Measurements from ENCODE around the gene KAZN.

KAZN gene

DNA sequence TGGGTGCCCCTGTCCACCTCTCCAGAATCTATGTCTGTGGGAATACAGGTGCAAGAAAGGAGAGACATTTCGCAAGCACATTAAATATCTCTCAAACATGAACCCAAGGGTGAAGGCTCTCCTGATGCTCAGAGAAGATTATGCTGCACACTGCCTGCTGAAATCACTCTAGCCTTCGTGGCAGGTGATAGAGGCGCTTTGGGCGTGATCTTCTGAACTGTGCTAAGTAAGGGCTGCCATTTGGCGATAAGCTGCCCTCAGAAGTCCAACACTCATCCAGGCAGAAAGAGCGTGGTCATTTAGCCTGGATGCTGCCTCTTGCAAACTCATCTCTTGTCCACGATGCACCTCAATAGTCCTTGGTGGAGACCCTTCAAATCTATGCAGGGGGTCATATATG is 241.9 kb downstream of the KAZN start:
- DNase-seq: no peak

DNA sequence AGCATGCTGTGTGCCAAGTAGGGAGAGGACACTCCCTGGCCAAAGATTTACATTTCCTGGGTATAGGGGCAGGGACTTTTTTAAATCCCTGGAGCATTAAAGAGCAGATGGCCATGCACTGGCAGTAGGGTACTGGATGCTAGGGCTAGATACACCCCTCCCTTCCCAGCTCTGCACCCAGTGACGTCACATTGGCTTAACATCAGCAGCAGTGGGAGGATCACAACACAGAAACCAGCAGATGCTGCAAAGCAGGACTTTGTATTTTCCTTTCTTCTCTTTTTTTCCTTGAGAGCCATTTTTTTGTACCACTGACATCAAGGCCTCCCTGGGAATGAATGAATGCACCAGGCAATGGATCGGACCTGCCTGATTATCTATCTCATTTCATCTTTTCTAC is 243.0 kb downstream of the KAZN start:
- no peak for DNase-seq

DNA sequence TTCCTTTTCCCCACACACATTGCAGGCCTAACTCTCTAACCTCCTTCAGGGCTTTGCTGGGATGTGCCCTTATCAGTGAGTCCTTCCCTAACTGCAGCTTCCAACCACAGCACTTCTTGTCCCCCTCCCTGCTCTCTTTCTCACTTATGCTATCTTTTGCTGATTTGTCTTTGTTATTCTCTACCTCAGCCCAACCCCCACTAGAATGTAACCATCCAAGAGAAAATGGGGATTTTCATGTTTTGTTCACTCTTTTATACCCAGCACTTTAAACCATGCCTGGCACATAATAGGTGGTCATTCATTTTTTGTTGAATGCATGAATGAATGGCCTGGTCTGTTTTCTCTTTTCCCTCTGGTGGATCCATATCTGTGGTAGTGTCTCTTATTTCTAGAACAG is 243.5 kb downstream of the KAZN start:
- DNase-seq: no peak

DNA sequence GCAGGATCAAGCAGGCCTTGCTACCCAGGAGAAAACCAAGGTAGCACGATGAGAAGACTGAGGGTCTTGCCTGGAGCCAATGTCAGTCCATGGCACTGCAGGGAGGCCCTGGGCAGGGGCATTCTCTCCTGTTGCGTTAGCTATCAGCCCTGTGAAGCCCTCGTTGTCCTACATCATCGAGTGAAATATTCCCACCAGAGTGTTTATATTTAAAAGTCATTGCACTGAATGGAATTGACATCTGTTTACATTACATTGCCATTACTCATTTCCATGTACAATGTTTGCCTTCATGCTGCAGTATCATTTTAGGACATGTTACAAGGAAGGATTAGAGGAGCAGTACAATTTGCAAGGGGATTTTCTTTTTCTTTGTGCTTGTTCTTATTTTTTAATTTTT is 243.9 kb downstream of the KAZN start:
- no peak for DNase-seq

DNA sequence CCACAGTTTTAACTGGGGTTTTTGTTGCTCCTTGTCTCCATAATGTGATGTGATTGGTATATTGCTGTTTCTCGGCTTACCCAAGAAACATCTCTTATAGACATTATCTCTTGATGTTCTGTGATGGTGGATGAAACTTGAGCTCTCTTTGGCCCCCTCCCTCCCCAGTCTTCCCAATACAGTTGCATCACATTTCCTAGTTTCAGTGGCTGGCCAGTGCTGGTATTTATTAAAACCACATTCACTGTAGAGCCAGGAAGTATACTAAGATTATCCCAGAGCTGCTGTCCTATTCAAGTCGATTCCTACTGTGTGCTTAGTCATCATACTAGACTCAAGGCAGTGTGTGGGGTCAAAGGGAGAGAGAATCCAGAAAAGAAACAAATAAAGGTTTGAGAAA is 244.4 kb downstream of the KAZN start:
- no peak for DNase-seq

DNA sequence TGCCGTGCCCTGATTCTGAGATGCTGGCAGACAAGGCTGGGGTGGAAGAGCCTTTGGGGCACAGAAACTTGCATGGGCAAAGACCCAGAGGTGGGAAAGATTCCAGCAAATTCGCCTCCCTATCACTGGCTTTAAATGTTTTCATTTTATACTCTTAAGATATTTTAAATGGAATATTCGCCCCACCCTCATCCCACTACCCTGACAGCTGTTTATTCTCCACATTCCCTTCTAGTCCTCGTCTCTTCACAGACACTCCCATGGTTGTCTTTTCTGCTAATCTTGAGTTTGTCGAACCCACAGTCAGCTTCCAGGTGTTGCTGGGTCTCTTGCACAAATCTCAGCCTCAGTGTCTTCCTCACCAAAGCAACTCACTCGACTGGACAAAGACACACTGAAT is 245.0 kb downstream of the KAZN start:
- no peak for DNase-seq

DNA sequence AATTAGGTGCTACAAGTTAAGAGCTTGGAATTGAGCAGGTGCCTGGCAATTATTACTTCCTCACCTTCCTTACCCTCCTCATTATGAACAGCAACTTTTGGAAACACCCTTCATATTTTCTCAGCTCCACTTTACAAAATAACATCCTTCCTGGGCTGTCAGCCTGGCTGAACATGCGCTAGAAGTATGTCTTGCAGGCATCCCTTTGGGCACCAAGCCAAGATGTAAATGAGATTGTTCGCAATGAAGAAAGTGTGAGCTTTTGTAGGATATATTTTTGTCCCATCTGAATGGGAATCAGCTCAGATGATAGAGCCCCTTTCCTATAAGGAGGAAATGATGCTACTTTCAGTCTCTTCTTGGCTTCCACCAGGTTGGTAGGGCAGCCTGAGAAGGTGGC is 245.9 kb downstream of the KAZN start:
- DNase-seq: no peak

DNA sequence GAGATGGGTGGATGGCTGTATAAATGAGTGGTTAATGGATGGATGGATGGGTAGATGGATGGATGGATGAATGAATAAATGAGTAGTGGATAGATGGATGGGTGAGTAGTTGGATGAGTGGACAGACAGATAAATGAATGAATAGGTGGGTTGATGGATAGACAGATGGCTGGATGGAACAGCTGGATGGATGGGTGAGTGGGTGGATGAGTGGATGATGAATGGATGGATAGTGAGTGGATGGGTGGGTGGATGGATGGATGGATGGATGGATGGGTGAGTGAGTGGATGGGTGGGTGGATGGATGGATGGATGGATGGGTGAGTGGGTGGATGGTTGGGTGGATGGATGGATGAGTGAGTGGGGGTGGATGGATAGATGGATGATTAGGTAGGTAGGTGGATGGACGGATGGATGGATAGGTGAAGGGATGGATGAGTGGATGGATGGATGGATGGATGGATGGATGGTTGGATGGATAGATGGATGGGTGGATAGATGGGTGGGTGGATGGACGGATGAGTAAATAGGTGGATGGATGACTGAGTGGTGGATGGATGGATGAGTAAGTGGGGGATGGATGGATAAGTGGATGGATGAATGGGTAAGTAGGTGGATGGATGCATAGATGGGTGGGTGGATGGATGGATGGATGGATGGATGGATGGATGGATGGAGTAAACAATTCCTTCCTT is 246.6 kb downstream of the KAZN start:
- no peak for DNase-seq

DNA sequence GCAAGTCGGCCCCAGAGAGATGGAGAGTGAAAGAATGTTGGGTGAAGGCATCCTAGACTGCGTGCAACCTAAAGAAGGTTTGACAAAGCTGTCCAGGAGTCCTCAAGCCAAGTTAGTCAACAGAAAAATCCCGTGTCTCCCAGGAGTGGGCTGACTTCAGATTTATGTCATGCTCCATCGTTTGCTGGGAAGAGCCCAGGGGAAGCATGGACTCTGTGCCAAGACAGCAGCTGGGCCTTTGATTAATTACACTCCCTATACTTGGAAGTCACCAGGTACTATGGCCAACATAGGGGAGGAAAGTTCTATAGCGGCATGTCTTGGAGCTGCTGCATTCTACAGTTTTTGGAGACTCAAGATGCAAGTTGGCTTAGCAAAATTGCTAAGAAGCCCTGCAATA is 247.4 kb downstream of the KAZN start:
- no peak for DNase-seq

DNA sequence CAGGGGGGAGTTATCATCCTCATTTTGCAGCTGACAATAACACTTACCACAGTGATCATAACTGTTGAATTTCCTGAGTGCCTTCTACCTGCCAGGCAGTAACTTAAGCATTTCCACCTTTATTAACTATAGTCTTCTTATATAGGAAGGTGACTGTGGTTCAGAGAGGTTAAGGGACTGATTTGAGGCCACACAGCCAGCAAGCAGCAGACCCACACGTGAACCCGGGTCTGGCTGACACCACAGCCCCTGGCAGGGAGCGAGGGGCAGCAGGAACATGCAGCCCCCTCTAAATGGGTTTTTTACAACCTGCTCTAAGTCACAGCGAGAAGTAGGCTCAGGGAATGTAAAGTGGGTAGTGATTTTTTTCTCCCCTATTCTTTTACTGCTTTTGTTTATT is 248.2 kb downstream of the KAZN start:
- no peak for DNase-seq

DNA sequence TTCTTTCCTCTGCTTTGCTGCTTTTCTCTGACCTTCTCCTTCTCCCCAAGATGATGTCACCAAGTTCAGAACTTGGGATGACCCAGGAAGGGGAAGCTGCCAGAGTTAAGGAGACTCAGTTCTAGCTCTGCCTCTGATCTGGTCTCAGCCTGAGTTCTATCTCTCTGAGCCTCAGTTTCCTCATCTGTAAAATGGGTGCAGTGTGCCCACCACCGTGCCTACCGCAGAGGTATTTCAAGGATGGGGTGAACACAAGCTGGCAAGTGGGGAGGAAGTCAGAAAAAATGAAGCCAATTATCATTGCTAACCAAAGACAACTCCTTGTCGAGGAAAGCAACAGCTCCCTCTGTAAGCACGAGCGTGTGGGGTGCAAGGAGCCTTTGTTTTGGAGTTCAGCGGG is 249.7 kb downstream of the KAZN start:
- no peak for DNase-seq

DNA sequence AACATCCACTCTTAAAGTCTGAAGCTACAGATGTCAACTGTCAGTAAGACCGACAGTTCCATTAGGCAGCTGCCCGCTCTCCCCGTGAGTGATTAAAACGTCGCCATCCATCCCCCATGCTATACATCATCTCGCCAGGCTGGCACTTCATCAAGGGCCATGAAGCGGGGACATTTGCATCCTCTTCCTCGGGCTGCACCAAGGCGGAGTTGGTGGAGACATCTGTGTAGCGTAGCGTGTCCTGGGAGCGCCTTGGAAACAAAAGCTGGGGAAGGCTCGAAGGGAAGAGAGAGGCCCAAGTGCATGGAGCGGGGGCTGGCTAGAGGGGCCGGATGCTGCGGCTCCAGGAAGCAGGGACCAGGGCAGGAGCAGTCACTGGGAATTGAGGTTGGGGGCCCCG is 250.1 kb downstream of the KAZN start:
- DNase-seq: no peak

DNA sequence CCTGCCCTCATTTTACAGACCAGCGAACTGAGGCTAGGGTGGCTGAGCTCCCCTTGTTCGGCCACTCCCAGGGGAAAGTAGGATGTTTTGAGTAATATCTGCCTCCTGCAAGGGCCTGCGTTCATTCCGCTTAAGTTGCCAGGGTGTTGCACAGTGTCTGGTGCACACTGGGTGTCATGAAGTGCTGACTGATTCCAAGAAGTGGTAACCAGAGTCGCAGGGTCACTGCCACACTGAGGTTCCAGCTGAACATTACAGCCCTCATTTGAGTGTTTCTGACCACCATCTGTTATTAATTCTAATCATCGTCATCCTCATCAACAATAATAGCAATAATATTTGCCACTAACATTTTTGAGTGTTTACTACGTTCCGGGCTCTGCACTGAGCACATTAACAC is 250.6 kb downstream of the KAZN start:
- DNase-seq: no peak

DNA sequence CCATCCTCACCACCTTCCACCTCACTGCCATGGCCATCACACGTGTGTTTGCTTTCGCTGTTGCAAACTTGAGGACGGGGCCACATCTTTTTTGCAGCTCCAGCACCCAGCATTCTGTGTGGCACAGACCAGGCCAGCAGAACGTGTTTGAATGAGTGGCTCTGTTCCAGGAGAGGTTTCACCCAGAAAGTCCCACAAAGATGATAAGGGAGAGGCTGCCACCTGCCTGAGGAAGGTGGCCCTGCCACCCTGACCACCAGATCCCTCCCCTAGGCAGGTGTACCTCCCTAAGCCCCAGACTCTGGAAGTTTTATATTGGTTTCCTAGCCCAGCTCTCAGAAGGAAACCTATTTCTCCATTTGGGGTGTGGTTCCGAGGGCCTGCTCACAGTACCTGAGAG is 252.1 kb downstream of the KAZN start:
- no peak for DNase-seq

DNA sequence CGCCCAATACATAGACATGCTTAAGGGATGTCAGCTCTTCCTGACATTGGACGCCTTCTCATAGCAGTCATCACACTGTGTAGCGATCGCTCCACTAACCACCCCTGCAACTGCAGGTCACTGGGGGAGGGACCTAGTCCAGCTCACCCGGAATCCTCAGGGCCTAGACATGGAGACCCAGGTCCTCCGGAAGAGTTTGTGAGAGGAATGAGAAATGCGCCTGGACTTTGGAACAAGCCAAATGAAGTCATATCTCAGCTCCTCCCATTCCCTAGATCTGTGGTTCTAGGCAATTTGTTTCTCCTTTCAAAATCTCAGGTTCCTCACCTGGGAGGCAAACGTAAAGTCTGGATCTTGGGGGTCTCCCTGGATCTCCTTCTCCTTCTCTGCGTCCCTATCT is 253.3 kb downstream of the KAZN start:
- DNase-seq: no peak

DNA sequence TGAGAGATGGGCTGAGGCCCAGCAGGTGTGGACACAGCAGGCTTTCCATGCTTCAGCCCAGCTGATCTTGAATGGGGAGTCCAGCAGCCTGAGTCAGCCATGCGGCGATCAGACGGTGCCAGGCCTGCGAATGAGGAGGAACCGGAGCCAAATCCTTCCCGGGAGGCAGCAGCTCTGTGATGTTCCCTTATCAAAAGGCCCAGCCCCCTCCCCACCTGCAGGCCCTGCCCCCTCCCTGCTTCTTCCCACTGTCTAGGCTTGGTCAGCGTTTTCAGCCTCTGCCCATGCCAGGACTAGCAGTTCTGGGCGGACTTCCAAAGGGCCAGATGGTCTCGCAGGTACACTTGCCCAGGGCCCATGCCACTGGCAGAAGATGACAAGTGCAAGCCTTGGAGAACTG is 253.8 kb downstream of the KAZN start:
- no peak for DNase-seq

DNA sequence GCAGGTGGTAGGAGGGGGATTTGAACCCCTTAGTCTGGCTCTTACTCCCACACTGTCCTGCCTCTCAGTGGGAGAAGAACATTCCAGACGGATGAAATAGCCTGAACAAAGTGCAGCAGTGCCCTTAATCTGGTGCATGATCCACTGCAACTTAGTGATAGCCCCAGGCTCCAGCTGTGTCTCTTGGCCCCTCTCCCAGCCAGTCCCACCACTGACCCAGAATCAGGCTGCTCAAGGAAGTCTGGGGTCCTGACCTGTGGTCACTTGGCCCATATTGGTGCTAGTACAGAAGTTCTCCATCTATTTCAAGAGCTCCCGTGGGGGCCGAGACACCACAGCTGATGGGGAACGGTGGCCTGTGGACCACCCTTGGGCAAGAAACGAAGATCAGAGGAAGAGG is 255.0 kb downstream of the KAZN start:
- DNase-seq: no peak

DNA sequence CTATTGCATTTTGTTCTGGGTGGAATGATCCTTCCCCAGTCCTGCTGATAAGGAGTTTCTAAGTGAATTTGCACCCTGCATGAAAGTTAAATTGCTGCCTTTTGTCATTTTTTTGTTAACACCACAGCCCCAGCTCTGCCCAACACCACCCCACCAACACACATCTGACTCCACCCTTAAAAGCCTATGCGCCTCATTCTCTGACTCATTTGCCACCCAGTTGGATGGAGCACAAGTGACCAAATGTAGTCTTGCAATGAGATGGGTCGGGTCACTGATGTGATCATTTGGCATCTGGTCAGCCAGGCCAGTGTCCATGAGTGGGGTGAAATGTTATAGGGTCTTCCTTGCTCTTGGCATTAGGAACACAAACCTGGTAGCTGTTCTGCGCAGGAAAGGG is 256.8 kb downstream of the KAZN start:
- no peak for DNase-seq

DNA sequence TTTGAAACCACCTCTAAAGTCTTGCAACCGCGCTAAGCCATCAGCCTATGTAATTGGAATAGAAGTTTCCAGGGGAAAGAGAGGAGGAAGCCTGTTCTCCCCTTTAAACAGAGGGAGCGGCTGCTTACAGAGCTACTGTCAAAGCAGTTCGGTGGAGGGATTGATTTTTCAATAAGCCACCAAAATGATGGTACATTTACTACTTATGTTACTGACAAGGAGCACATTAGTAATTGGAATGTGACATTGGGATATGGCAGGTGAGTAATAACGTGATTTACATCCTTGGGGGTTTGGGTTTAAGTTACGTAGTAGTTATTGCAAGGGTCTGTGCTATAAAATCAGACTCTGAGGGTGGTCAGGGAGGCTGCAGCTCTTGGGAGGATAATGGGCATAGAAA is 257.3 kb downstream of the KAZN start:
- no peak for DNase-seq

DNA sequence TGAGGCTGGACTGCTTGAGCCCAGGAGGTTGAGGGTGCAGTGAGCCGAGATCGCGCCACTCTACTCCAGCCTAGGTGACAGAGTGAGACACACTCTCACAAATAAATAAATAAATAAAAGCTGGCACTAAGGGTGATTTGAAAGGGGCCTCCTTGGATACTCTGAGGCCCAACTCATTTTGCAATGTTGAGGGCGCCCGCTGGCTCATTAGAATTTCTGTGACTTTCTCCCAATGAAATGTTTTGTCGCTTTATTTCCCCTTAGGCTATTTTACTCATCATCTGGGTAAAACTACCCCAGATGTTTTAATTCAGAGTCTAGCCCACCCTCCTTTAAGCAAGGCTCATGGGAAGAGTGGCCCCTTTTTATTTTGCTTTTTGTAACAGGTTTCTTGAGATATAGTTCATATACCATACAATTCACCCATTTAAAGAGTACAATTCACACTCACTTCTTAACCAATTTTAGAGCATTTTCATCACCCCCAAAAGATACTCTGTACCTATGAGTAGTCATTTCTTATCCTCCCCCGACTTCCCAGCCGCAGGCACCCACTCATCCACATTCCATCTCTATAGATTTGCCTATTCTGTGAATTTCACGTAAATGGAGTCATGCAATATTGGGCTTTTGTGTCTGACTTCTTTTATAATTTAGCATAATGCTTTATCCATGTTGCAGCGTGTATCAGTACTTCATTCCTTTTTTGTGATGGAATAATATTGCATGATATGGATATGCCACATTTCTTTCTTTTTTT is 259.1 kb downstream of the KAZN start:
- DNase-seq: no peak

DNA sequence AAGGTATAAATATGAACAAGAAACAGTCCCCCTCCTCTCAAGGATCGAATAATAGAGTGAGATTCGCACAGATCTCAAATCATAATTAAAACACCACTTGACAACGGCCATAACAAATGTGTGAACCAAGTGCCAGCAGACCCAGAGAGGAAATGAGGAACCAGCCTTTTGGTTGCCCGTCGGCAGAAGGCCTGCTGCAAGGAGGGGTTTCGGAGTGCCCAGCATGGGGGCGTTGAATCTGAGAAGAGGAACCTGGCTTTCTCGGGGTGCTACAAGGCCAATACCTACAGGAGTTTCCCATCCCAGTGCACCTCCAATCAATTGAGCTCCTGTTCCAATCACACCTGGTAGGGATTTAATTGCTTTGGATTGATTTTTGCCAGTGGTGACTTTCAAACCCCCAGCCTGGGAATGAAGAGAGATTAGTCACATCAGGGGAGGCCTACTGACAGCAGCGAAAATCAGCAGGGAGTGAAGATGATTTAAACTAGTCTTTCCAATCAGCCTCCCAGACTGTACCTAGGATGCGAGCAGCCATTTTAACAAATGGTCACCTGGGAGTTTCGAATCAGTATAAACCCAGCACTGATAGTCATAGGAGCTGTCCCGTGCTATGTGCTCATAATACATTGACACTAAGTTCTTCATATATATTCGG is 263.8 kb downstream of the KAZN start:
- DNase-seq: no peak

DNA sequence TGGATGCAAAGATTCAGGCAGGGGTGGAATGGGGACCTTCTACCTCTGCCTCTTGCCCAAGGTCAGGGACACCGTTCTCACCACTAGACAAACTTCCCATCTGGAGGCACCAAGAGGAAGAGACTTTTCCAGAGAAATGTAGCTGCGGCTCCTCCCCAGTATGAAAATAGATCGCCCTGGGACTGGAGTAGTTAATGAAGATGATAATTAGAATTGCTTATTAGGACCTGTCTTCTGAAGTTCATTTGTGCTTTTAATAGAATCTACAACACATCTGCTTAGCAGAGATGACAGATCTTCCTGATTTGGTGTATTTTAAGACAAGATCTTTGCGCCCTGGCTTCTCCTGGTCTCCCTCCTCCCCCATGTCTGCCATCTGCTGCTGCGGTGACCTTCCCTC is 266.6 kb downstream of the KAZN start:
- DNase-seq: no peak

DNA sequence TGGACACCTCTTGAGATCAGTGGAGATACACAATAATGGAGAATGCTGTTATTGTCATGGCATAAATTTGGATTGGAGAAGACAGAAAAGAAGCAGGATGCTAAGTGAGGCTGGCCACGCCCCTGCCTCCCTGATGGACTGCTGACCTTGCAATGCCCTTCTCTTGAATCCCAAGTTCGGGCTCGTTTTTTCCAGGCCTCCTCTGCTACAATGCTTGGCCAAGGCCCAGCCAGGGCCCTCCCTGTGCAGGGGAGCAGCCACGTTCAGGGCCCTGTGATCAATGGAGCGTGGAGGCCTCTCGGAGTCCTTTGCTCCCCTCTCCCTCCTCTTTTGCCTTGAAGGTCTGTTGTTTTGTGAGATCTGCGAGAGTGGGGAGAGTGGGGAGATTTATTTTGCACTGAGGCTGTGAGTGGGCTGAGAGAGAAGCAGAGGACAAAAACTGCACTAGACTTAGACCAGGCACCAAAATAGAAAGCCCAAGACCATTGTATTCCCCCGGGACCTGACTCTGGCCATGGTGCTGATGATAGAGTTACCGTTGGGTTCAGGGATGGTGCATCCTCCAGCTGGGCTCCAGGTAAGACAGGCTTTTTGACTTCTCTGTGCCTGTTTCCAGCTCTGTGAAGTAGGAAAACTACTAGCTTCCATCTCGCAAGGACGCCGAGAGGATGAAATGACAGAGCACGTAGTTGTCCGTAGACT is 268.6 kb downstream of the KAZN start:
- DNase-seq: no peak

DNA sequence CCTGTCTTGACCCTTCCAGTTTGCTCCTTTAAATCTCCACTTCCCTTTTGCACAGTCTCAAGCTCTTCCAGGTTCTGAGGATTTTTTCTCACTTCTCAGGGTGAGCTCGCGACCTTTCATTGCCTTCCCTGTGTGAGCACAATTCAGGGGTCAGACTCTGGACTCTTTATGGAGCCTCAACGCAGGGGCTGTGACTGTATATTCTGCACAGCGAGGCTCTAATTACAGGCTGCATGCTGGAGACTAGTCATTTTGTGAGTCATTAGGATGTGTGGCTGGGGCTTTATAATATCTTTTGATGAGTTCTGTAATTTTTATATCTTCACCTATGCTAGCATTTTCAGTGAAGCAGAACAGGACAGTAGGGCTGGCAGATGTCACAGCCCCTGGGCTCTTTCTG is 270.7 kb downstream of the KAZN start:
- no peak for DNase-seq

Measured in stimulated activated naive CD4-positive, alpha-beta T cell (primary cell).